Psoas muscle (tissue), 8 donors: Measurements from ENCODE around the gene ZC2HC1C. TPM values are rescaled to one million over a fixed set of nuclear protein-coding genes. Genes with fewer than 3 reads are reported as not detected.
"Not testable (repeated sequence)": the region's sequence is repeated elsewhere in the genome, so short reads cannot be mapped to it uniquely, and the experiment has no call there.

Experiments
- ATAC-seq, 4 donors: fragments of 200-7000 bp; cut with Tn5 transposase; one replicate each; pipeline ENCODE4 v1.9.1; 2020; ENCODE audit warnings: moderate library complexity in 3 of 4, mild to moderate bottlenecking in 2 of 4
- DNase-seq, 2 donors: peaks; one replicate each; pipeline ENCODE4 v3.0.0-alpha.2; 2020
- H3K27ac ChIP-seq: fragments of 200-600 bp; one replicate; pipeline ENCODE4 v1.8.0; 2022
- H3K27me3 ChIP-seq, 3 donors: fragments of 200-600 bp in 1 of 3; one replicate each; pipeline versions ENCODE4 v1.6.1 to v1.8.0; 2013 to 2022; ENCODE audit warnings: low read length in 2 of 3, mild to moderate bottlenecking in 2 of 3, moderate library complexity in 1 of 3; ENCODE audit not compliant: insufficient read depth in 3 of 3
- H3K36me3 ChIP-seq, 2 donors: fragments of 200-600 bp in 1 of 2; one replicate each; pipeline versions ENCODE4 v1.6.1 to v1.8.0; 2013 to 2022; ENCODE audit warnings: low read depth in 1 of 2, mild to moderate bottlenecking in 1 of 2, moderate library complexity in 1 of 2; ENCODE audit not compliant: insufficient read depth in 1 of 2
- H3K4me1 ChIP-seq: fragments of 200-600 bp; one replicate; pipeline ENCODE4 v1.8.0; 2022
- H3K4me3 ChIP-seq: fragments of 200-600 bp; one replicate; pipeline ENCODE4 v1.8.0; 2022; ENCODE audit warnings: mild to moderate bottlenecking
- H3K9me3 ChIP-seq: fragments of 200-600 bp; one replicate; pipeline ENCODE4 v1.8.0; 2022
- CTCF ChIP-seq: fragments of 200-600 bp; IDR thresholded peaks from one replicate; pipeline ENCODE4 v1.8.0; 2022; ENCODE audit warnings: antibody characterized with exemption
- WGBS, 3 donors: extraction: QIAGEN DNeasy Blood & Tissue Kit; methylation state at CpG; one replicate each; pipeline versions ENCODE4 v1.1.6 to v1.1.7; 2013; 5-methylcytosine and 5-hydroxymethylcytosine counted together
- intact Hi-C, 2 donors: fragments of 100-400 bp; cut with DNase I; formaldehyde crosslinking; loops; one replicate each; pipeline versions ENCODE4 v1.11.0 to v1.14.2; 2022
- polyA plus RNA-seq, 3 donors: library from polyadenylated mRNA; stranded (reverse); fragments of 200-250 nt; gene quantifications; one replicate each; pipeline ENCODE4 v1.2.3, GENCODE V29; 2013
- total RNA-seq, 4 donors: library from RNA; stranded (reverse); fragmentation: NEBNext Ultra II Directional in 2 of 4; extraction: Animal tissue kit (Norgen Biotek cat#: 25700) in 2 of 4; gene quantifications; one replicate each; pipeline versions ENCODE4 v1.2.1 to v1.2.4, GENCODE V29; 2021 to 2023
- donor health status: healthy with polysubstance abuse.
- donor health status: DM: no; HTN: no; CAD: no; lungs with moderate emphysema.
- donor health status: Bipolar disorder and iron deficiency.
- donor health status: healthy.
- donor health status: DM: yes; HTN: yes; CAD: no.
- donor health status: DM: no; HTN: no; CAD: no.
- donor health status: DM: no; HTN: no; CAD: no.
- donor health status: DM: yes; HTN: yes; CAD: no.

ZC2HC1C gene
- total and polyA plus RNA-seq, 7 donors: 2.5 to 17.3 (median 4.6) TPM

DNA sequence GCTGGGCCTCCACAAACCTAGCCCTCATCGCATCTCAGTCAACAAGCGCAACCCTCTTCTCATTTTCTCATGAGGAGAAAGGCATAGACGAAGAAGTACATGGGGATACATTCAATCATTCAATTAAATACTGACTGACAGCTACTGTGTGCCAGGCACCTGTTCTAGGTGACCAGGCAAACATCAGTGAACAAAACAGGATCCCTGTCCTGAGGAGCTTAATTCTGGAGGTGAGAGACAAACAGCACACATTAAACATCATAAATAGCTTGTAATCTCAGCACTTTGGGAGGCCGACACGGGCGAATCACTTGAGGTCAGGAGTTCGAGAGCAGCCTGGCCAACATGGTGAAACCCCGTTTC is 5.3 kb upstream of the ZC2HC1C start:
- intact Hi-C loops: loop anchor here in 1 of 2 donors (10.0 kb wide), 1 partner anchor 59 kb away; the partner anchor contains the start of gene EIF2B2
- no peak for DNase-seq
- Histone ChIP-seq H3K9me3 (no peaks in the 10 kb centered on the region), H3K4me1 (peaks cover 36% of the 10 kb centered on the region), H3K27me3 (no peaks in the 10 kb centered on the region), H3K27ac (peak overlapping the region; percentile 85), H3K36me3 (peaks cover 0 to 22% of the 10 kb centered on the region in 2 donors), H3K4me3 (peak overlapping the region; percentile 84)
- TF ChIP-seq CTCF: no peak
- WGBS, 3 donors: 21 to 39% (median 35%) methylated on average over 8 of the region's 8 CpGs
- peak; percentile 58 to 73 (median 63) for ATAC-seq

GRCh38 chr14:75066691-75067090 is 2.8 kb upstream of the ZC2HC1C start:
- TF ChIP-seq CTCF: no peak
- Histone ChIP-seq H3K36me3 (peaks cover 0 to 11% of the 10 kb centered on the region in 2 donors), H3K9me3 (no peaks in the 10 kb centered on the region), H3K27ac (no peak overlapping the region), H3K4me3 (peak overlapping the region; percentile 74), H3K4me1 (peaks cover 50% of the 10 kb centered on the region), H3K27me3 (no peaks in the 10 kb centered on the region)
- ATAC-seq: no peak
- no peak for DNase-seq
- 96 to 99% (median 98%) methylated on average over 3 of the region's 3 CpGs for WGBS, 3 donors
- intact Hi-C loops: loop anchor here (2.0 to 10.0 kb wide), 2 partner anchors 62 to 68 kb away; partner anchors contain the start of gene EIF2B2 (in 1 of the 2)

DNA sequence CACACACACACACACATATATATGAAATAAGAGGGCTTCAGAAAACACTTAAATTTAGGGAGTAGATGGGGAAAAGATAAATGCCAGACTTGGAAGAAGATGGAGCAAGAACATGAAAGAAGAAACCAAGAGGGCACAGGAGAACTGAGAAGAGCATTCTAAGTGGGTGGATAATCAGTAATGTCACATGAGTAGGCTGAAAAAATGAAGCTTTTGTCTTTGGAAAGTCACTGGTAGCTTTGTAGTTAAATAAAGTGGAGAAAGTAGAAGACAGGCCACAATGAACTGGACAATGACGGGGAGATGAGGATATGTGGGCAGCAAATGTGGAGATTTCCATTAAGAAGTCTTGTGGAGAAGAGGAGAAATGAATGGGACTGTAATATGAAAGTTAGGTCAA is 2.2 kb upstream of the ZC2HC1C start:
- TF ChIP-seq CTCF: no peak
- 85 to 96% (median 86%) methylated on average over 1 of the region's 1 CpG for WGBS, 3 donors
- H3K27me3 ChIP-seq: no peaks in the 10 kb centered on the region
- no peak for DNase-seq
- intact Hi-C loops: loop anchor here (2.0 to 10.0 kb wide), 2 partner anchors 62 to 68 kb away; partner anchors contain the start of gene EIF2B2 (in 1 of the 2)
- H3K9me3 ChIP-seq: no peaks in the 10 kb centered on the region
- H3K4me3 ChIP-seq: peak overlapping the region; percentile 74
- peaks cover 55% of the 10 kb centered on the region for H3K4me1 ChIP-seq
- H3K36me3 ChIP-seq: peaks cover 0 to 11% of the 10 kb centered on the region in 2 donors
- ATAC-seq: no peak
- peak overlapping the region; percentile 93 for H3K27ac ChIP-seq

DNA sequence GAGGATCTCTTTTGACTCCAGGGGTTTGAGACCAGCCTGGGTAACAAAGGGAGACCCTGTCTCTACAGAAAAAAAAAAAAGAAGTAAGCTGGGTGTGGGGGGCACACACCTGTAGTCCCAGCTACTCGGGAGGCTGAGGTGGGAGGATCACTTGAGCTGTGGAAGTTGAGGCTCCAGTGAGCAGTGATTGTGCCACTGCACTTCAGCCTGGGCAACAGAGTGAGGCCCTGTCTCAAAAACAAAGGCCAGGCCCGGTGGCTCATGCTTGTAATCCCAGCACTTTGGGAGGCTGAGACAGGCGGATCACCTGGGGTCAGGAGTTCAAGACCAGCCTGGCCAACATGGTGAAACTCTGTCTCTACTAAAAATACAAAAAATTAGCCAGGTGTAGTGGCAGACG is 1.7 kb upstream of the ZC2HC1C start:
- not testable (repeated sequence) for H3K27me3 ChIP-seq, DNase-seq, H3K9me3 ChIP-seq, ATAC-seq
- Histone ChIP-seq H3K4me1 (peaks cover 56% of the 10 kb centered on the region), H3K27ac (peak overlapping the region; percentile 93), H3K4me3 (peak overlapping the region; percentile 74), H3K36me3 (peaks cover 0 to 11% of the 10 kb centered on the region in 2 donors)
- intact Hi-C loops: loop anchor here (2.0 to 10.0 kb wide), 2 partner anchors 63 to 69 kb away; partner anchors contain the start of gene EIF2B2 (in 1 of the 2)
- 70 to 85% (median 71%) methylated on average over 4 of the region's 4 CpGs for WGBS, 3 donors

GRCh38 chr14:75068294-75069120 is 934 bp upstream of the ZC2HC1C start:
- DNase-seq: no peak
- intact Hi-C loops: loop anchor here in 1 of 2 donors (10.0 kb wide), 1 partner anchor 64 kb away; the partner anchor contains the start of gene EIF2B2
- H3K27me3 ChIP-seq: no peaks in the 10 kb centered on the region
- H3K36me3 ChIP-seq: peaks cover 0 to 11% of the 10 kb centered on the region in 2 donors
- H3K9me3 ChIP-seq: no peaks in the 10 kb centered on the region
- no peak for TF ChIP-seq CTCF
- H3K4me1 ChIP-seq: peaks cover 49% of the 10 kb centered on the region
- peak overlapping the region; percentile 74 for H3K4me3 ChIP-seq
- 6 to 15% (median 7%) methylated on average over 15 of the region's 15 CpGs for WGBS, 3 donors
- peak overlapping the region; percentile 93 for H3K27ac ChIP-seq
- ATAC-seq: no peak
